Measurements from ENCODE around the gene XKR7.
"Not testable (repeated sequence)": the region's sequence is repeated elsewhere in the genome, so short reads cannot be mapped to it uniquely, and the experiment has no call there.

Gene XKR7

GRCh38 chr20:31967830-31968249, at the start of gene XKR7:
Gene XKR7 (plus strand): TSS chr20:31968151. CDS start chr20:31968176, 25 bp downstream.
- no peak for DNase-seq

GRCh38 chr20:31918466-31919105, 49.4 kb upstream of the XKR7 start:
- no peak for DNase-seq

- no peak for DNase-seq
Measured at GRCh38 chr20:31919410-31920155, 48.4 kb upstream of the XKR7 start.

- DNase-seq = no peak
Measured at GRCh38 chr20:31920275-31920855, 47.6 kb upstream of the XKR7 start.

GRCh38 chr20:31921480-31921879, 46.5 kb upstream of the XKR7 start:
- not testable (repeated sequence) for DNase-seq

GRCh38 chr20:31922181-31922580, 45.8 kb upstream of the XKR7 start:
- no peak for DNase-seq

DNA sequence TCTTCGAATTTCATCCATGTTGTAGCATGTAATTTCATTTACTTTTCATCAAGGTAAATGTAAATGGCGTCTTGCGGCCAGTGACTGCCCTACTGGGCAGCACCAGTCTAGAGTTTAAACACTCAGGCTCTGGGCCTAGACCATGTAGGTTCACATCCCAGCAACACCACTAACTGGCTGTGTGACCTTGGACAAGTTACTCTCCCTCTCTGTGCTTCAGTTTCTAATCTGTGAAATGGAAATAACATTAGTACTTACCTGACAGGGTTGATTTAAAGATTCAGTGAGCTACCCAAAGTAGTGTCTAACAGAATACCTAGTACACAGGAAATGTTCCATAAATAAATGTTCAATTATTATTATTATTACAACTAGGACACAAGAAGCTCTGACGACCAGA, 45.4 kb upstream of the XKR7 start:
- no peak for DNase-seq

GRCh38 chr20:31923388-31924331, 44.3 kb upstream of the XKR7 start:
- DNase-seq = no peak

DNA sequence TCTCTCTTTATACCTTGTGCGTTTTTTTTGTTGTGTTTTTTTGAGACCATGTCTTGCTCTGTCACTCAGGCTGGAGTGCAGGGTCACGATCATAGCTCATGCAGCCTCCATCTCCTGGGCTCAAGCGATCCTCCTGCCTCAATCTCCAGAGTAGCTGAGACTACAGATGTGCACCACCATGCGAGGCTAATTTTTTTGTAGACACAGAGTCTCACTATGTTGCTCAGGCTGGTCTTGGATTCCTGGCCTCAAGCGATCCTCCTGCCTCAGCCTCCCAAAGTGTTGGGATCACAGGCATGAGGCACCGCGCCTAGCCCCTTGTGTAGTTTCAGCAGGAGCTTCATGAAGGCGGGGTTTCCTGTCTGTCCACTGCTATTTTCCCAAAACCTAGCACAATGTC, 43.4 kb upstream of the XKR7 start:
- no peak for DNase-seq

DNA sequence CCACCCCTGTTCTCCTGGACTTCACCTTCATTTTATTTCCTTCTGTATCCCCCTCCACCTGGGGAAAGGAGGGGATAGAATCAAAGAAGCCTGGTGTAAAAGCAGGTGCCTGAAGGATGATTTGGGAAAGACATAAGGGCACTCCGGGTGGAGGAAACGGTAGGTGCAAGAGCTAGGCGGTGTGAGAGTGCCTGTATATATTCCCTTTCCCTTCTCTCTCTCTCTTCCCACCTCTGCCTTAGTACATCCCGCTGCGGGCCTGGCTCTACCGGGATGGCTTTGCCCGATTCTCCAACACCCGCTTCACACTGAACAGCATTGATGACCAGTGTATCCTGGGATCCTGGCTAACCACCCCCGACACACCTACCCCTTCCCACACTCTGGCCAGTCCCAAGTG, 42.3 kb upstream of the XKR7 start:
- DNase-seq = no peak

- DNase-seq = no peak
Measured at GRCh38 chr20:31926493-31926892, 41.5 kb upstream of the XKR7 start.

GRCh38 chr20:31927627-31928159, 40.3 kb upstream of the XKR7 start:
- DNase-seq = no peak

GRCh38 chr20:31929631-31930030, 38.3 kb upstream of the XKR7 start:
- not testable (repeated sequence) for DNase-seq

- no peak for DNase-seq
Measured at GRCh38 chr20:31930779-31931178, 37.2 kb upstream of the XKR7 start.

DNA sequence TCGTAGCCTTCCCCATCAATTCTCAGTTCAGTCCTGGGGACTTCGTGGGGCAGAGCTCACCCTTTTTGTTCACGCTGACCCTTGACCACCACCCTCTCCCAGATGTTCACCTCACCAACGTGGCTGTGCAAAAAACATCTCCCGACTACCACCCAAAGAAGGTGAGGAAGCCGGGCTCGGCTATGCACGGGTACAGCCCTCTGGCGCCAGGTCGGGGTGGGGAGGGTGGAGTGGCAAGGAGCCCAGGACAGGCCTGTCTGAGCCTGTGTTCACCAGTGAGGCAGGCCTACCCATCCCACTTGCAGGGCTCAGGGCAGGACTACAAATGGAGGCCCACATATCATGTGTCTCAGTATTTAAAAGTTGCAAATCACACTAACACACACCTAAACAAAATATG, 34.3 kb upstream of the XKR7 start:
- DNase-seq = no peak

GRCh38 chr20:31934491-31934890, 33.5 kb upstream of the XKR7 start:
- DNase-seq = no peak

DNA sequence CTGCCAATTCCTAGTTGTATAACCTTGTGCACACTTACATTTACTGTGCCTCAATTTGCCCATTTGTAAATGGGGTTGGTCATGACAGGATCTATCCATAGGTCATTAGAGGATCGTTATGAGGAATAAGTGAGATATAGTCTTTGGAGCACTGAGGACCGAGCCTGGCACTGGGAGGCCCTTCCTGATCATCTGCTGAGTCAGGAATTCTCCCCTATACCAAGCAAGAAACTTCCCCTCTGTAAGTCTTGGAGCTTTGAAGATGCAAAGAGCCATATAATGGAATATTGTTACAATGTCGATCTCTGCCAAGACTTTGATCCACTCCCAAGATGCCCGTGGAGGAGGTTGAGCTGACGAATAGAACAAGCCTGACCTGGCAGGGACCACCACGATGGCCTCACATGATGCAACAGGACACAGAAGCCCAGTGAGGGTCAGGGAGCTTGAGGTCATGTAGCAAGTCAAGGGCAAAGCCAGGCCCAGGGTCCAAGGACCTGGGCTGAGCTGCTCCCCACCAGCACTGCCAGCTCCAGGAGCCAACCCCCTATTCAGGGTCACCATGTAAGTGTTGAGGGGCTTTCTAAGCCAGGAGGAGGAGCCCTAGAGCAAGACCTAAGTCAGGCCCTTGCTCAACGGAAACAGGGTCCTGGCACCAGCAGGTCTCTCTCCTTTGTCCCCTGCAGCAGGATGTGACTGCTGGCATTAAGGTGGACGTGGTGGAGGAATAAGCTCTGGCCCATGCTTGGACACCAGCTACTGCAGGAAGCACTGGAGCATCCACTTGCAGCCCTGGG, 32.8 kb upstream of the XKR7 start:
- DNase-seq = no peak

GRCh38 chr20:31936420-31936819, 31.5 kb upstream of the XKR7 start:
- DNase-seq = no peak

DNA sequence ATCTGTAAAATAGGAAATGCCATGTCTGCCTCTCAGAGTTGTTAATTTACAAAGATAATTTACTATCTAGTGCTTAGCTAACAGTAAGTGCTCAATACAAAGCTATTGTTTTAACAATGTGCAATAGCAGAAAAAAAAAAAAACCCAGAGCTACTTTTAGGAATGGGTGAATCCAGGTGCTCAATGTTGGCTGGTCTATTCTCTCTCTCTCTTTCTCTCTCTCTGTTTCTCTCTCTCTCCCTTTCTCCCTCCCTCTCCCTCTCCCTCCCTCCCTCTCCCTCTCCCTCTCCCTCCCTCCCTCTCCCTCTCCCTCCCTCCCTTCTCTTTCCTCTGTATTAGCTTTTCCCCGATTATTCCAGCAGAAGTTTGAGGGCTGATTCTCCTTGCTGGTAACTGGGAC, 30.1 kb upstream of the XKR7 start:
- DNase-seq = no peak

GRCh38 chr20:31939661-31940060, 28.3 kb upstream of the XKR7 start:
- no peak for DNase-seq

DNA sequence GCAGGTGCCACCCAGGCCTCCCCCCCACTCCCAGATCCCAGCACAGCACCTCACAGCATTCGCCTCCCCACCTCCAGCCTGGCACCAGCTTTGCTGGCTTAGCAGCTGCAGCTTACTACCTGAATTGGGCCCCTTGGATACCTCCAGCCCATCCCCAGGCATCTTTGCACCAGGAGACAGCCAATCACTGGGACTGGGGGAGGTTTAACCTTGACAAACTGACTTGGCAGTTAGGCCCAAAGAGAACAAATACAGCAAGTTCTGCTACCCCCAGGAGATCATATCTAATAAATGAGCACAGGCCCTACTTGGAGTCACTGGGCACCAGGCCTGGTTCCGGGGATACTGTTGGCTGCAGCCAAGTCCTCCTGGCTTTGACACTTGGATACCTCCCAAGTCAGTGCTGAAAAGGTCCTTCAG, 24.9 kb upstream of the XKR7 start:
- no peak for DNase-seq

- no peak for DNase-seq
Measured at GRCh38 chr20:31945319-31945718, 22.6 kb upstream of the XKR7 start.
